Measurements from ENCODE around the gene NCOA7.

GRCh38 chr6:125792172-125792571 is 1.4 kb downstream of the NCOA7 start:
- TF ChIP-seq E2F4 (CRISPR knock-in tag; IDR thresholded peaks at IDR 0.05; ENCODE audit: borderline replicate concordance, low read depth) (no peak), ZNF138 (CRISPR knock-in tag; conservative IDR thresholded peaks at IDR 0.05) (no peak), AFF4 (CRISPR knock-in tag; IDR thresholded peaks at IDR 0.05; ENCODE audit: borderline replicate concordance) (no peak), JUN (CRISPR knock-in tag; IDR thresholded peaks at IDR 0.05) (no peak), CTCF (IDR thresholded peaks at IDR 0.05) (no peak), ATF2 (CRISPR knock-in tag; IDR thresholded peaks at IDR 0.05; ENCODE audit: borderline replicate concordance, low read depth) (no peak), NR1H2 (CRISPR knock-in tag; IDR thresholded peaks at IDR 0.05) (no peak), MAX (CRISPR knock-in tag; IDR thresholded peaks at IDR 0.05) (no peak), TP53 (CRISPR knock-in tag; IDR thresholded peaks at IDR 0.05) (no peak), NFE2L1 (CRISPR knock-in tag; IDR thresholded peaks at IDR 0.05) (no peak), USF1 (CRISPR knock-in tag; IDR thresholded peaks at IDR 0.05) (no peak), ZNF232 (CRISPR knock-in tag; IDR thresholded peaks at IDR 0.05) (no peak)
